GM12892 (cell line): Measurements from ENCODE around the gene KRTAP9-1. TPM values are rescaled to one million over a fixed set of nuclear protein-coding genes. Genes with fewer than 3 reads are reported as not detected.
"Not testable (repeated sequence)": the region's sequence is repeated elsewhere in the genome, so short reads cannot be mapped to it uniquely, and the experiment has no call there.

Experiments used
- DNase-seq: peaks from one replicate; pipeline ENCODE4 v3.0.0; 2011; ENCODE audit not compliant: insufficient read length
- FAIRE-seq: peaks from 2 replicates; lab custom pipeline; 2011; peaks lifted over from hg19 to GRCh38; lab: Jason Lieb, UNC
- POLR2A ChIP-seq: IDR thresholded peaks from 2 replicates; pipeline ENCODE4 v1.6.1; 2011; ENCODE audit warnings: low read depth, low read length, control low read depth
- POLR2AphosphoS5 ChIP-seq: IDR thresholded peaks from 2 replicates; pipeline ENCODE4 v1.6.1; 2011; ENCODE audit warnings: low read depth, low read length, control low read depth
- TAF1 ChIP-seq: IDR thresholded peaks from 2 replicates; pipeline ENCODE4 v1.6.1; 2011; ENCODE audit warnings: low read depth, mild to moderate bottlenecking, control low read depth, low read length, borderline replicate concordance
- polyA plus RNA-seq: library from polyadenylated mRNA; unstranded; fragments of >200 nt; gene quantifications from one replicate; pipeline ENCODE4 v1.2.1, GENCODE V29; 2012; ENCODE audit warnings: missing spikeins, inconsistent platforms; ENCODE audit not compliant: missing spikeins

Gene KRTAP9-1, protein sequence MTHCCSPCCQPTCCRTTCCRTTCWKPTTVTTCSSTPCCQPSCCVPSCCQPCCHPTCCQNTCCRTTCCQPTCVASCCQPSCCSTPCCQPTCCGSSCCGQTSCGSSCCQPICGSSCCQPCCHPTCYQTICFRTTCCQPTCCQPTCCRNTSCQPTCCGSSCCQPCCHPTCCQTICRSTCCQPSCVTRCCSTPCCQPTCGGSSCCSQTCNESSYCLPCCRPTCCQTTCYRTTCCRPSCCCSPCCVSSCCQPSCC
- polyA plus RNA-seq: not detected

DNA sequence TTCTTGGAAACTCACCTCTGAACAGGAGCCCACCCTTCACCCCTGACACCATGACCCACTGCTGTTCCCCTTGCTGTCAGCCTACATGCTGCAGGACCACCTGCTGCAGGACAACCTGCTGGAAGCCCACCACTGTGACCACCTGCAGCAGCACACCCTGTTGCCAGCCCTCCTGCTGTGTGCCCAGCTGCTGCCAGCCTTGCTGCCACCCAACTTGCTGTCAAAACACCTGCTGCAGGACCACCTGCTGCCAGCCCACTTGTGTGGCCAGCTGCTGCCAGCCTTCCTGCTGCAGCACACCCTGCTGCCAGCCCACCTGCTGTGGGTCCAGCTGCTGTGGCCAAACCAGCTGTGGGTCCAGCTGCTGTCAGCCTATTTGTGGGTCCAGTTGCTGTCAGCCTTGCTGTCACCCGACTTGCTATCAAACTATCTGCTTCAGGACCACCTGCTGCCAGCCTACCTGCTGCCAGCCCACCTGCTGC is at the start of gene KRTAP9-1:
Gene KRTAP9-1, plus strand, starts transcription at position 51 of the 482 bp plus-strand sequence. Its CDS starts 0 bp downstream, at position 51.
- FAIRE-seq, DNase-seq: not testable (repeated sequence)

DNA sequence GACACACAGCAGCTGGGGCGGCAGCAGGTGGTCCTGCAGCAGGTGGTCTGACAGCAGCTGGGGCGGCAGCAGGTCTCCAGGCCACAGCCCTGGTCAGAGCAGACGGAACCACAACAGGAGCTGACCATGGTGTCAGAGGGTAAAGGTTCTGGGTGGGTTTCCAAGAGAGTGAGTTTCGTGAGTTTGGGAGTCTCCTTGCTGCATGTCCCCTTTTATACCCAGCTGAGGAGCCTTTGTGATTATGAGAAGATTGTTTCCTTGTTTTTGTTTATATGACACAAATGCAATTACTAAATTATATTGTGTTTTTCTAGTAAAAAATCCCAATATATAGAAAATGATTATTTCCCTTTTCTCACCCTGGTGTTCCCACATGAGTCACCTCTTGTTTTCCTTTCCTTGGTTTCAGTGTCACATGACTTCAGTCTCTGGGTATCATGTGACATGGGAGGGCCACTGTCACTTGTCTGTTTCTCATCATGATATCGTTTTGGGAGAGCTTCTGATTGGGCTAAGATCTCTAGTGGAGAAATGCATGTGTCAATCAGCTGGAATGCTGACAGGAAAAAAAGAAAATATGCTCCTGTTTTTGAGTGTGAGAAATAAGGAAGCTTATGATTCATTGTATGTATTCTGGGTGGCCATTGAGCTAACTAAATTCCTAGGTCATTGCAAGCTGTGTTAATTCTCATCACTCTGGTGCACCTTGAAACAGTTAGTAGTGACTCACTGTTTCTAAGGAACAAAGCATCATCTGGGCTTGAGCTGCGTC is 49.1 kb upstream of the KRTAP9-1 start, which contains the start of gene KRTAP4-6:
Gene KRTAP4-6, minus strand, starts transcription at position 185 of the 772 bp plus-strand sequence. Its CDS starts 57 bp downstream, at position 128.
- TF ChIP-seq POLR2A (no peak), TAF1 (no peak), POLR2AphosphoS5 (no peak)
- DNase-seq: no peak
- FAIRE-seq: no peak

DNA sequence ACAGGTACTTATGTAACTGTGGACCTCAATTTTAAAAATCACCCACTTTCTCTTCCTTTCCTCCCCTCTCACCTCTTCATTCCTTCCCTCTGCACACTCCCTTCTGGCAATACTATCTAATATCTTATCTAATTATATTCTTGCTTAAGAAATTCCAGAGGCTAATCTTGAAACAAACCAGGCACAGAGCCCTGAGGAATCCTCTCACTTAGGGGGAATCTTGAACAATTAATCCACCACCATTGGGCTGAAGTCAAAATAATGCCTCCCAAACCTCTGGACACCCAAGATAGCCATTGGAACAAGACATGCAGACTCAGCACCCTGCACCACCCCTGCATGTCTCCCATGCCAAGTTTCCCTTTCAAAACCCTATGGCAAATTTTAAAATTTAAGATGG is 48.3 kb upstream of the KRTAP9-1 start:
- FAIRE-seq: no peak
- no peak for TF ChIP-seq POLR2A
- no peak for TF ChIP-seq POLR2AphosphoS5
- TF ChIP-seq TAF1: no peak
- DNase-seq: no peak

- DNase-seq (no peak), FAIRE-seq (no peak)
- TF ChIP-seq TAF1 (no peak), POLR2AphosphoS5 (no peak), POLR2A (no peak)
These were observed 44.8 kb upstream of the KRTAP9-1 start for GRCh38 chr17:41144846-41145245.

- TF ChIP-seq TAF1 (no peak), POLR2AphosphoS5 (no peak), POLR2A (no peak)
- no peak for FAIRE-seq
These were observed 44.4 kb upstream of the KRTAP9-1 start for GRCh38 chr17:41145261-41145660.

GRCh38 chr17:41147531-41148204 is 42.0 kb upstream of the KRTAP9-1 start:
- FAIRE-seq: no peak
- DNase-seq: no peak
- TF ChIP-seq TAF1 (no peak), POLR2AphosphoS5 (no peak), POLR2A (no peak)

More at GRCh38 chr17:41145261-41145660, 44.4 kb upstream of the KRTAP9-1 start:
- no peak for DNase-seq

DNA sequence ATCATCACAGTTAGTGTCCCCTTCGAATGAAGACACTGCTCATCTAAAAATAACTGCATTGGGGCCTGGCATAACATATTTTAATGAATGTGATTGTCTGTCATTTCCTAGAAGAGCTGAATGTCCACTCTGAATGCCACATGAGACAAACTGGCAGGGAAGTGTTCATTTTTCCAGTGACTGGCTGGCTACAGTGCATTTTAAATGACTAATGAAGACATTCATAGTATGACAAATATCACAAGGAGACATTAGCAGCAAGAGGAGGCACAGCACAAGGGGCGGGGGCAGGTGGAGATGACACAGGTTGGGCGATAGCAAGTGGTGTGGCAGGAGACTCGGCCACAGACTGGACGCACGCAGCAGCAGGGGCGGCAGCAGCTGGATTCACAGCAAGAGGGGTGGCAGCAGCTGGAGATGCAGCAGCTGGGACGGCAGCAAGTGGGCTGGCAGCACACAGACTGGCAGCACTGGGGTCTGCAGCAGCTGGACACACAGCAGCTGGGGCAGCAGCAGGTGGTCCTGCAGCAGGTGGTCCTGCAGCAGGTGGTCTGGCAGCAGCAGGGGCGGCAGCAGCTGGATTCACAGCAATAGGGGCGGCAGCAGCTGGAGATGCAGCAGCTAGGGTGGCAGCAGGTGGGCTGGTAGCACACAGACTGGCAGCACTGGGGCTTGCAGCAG is 40.6 kb upstream of the KRTAP9-1 start:
- DNase-seq: not testable (repeated sequence)
- peak; percentile 65 for FAIRE-seq

DNA sequence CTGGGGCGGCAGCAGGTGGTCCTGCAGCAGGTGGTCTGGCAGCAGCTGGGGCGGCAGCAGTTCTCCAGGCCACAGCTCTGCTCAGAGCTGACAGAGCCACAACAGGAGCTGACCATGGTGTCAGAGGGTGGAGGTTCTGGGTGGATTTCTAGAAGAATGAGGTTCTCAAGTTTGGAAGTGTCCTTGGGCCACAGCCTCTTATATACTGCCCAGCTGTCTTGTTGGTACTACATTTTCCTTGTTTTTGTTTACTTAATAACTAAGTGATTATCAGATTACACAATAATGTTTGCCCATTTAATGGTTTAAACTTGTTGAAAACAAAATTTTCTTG is 40.1 kb upstream of the KRTAP9-1 start, which contains the start of gene KRTAP4-5:
Gene KRTAP4-5, minus strand, starts transcription at position 174 of the 334 bp plus-strand sequence. Its CDS starts 58 bp downstream, at position 116.
- no peak for FAIRE-seq

DNA sequence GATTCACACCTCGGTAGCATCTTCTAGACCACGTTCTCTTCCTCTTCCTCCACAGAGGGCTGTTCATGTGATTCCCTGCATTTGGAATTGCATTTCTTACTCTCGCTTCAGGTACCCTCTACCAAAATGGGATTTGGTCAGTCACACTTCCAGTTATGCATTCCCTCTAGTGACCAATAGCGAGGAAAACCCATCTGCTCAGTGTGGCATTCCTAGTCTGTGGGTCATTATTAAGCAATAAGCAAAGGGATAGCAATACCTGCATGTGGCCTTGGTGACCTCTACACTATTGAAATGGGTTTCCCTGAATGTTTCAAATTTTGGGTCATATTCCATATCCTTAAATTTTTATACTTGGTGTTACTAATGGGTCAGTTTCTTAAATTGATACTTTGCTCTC is 39.7 kb upstream of the KRTAP9-1 start:
- TF ChIP-seq POLR2AphosphoS5 (no peak), TAF1 (no peak), POLR2A (no peak)
- no peak for DNase-seq
- no peak for FAIRE-seq

More for the DNA sequence above, 40.1 kb upstream of the KRTAP9-1 start, which contains the start of gene KRTAP4-5:
- DNase-seq: no peak
- TF ChIP-seq TAF1 (no peak), POLR2A (no peak), POLR2AphosphoS5 (no peak)

GRCh38 chr17:41151525-41151924 is 38.2 kb upstream of the KRTAP9-1 start:
- no peak for DNase-seq
- FAIRE-seq: no peak
- TF ChIP-seq POLR2A (no peak), TAF1 (no peak), POLR2AphosphoS5 (no peak)

- no peak for FAIRE-seq
- no peak for TF ChIP-seq POLR2A
- TF ChIP-seq POLR2AphosphoS5: no peak
- no peak for TF ChIP-seq TAF1
- no peak for DNase-seq
These were observed 35.8 kb upstream of the KRTAP9-1 start for GRCh38 chr17:41153856-41154255.

- not testable (repeated sequence) for DNase-seq, FAIRE-seq
These were observed 29.5 kb upstream of the KRTAP9-1 start for GRCh38 chr17:41160190-41160589.
